PC-9 (cell line): ENCODE measurements around the gene VEPH1. TPM values are rescaled to one million over a fixed set of nuclear protein-coding genes. Genes with fewer than 3 reads are reported as not detected.

Experiments
- BruUV-seq: library from RNA; stranded (reverse); fragments of 400-500 nt; replicated peaks from 2 replicates; lab custom pipeline; 2021; lab: Mats Ljungman, UMichigan
- CTCF ChIA-PET: fragments of 300-600 bp; sonication (Branson Sonifier 250); formaldehyde crosslinking; loops from one replicate; lab custom pipeline; 2022; ENCODE audit warnings: antibody characterized with exemption; lab: Charles Lee
- POLR2A ChIA-PET: fragments of 300-600 bp; sonication (Branson Sonifier 250); formaldehyde crosslinking; loops from one replicate; lab custom pipeline; 2022; ENCODE audit warnings: antibody characterized with exemption; ENCODE audit not compliant: unreplicated experiment; lab: Charles Lee
- DNase-seq, 2 experiments: peaks; one replicate each; pipeline versions ENCODE4 v3.0.0 to v3.0.0-alpha.2; 2015 to 2022; ENCODE audit warnings: mixed read lengths in 1 of 2
- H2AFZ ChIP-seq: fragments of 200-600 bp; sonication (generic); 2 replicates; pipeline ENCODE4 v1.8.1; 2017; ENCODE audit warnings: antibody characterized with exemption
- H3F3A ChIP-seq: fragments of 200-600 bp; sonication (generic); 2 replicates; pipeline ENCODE4 v1.8.1; 2017; ENCODE audit warnings: antibody characterized with exemption, mild to moderate bottlenecking, low read depth; ENCODE audit not compliant: insufficient read depth
- H3K27ac ChIP-seq: fragments of 200-600 bp; sonication (generic); 2 replicates; pipeline ENCODE4 v1.6.1; 2016; ENCODE audit warnings: mixed run types
- H3K27me3 ChIP-seq: fragments of 200-600 bp; sonication (generic); 2 replicates; pipeline ENCODE4 v1.6.1; 2016; ENCODE audit warnings: low read depth, mixed run types; ENCODE audit not compliant: insufficient read depth
- H3K36me3 ChIP-seq: fragments of 200-600 bp; sonication (generic); 2 replicates; pipeline ENCODE4 v1.6.1; 2016; ENCODE audit warnings: low read depth, mixed run types
- H3K4me1 ChIP-seq: fragments of 200-600 bp; sonication (generic); replicated peaks from 2 replicates; pipeline ENCODE4 v1.6.1; 2016; ENCODE audit warnings: mixed run types; ENCODE audit not compliant: insufficient read depth
- H3K4me2 ChIP-seq: fragments of 200-600 bp; sonication (generic); 2 replicates; pipeline ENCODE4 v1.6.1; 2017; ENCODE audit warnings: mixed run types
- H3K4me3 ChIP-seq: fragments of 200-600 bp; sonication (generic); 2 replicates; pipeline ENCODE4 v1.6.1; 2016; ENCODE audit warnings: mixed run types
- H3K79me2 ChIP-seq: fragments of 200-600 bp; sonication (generic); 2 replicates; pipeline ENCODE4 v1.6.1; 2017; ENCODE audit warnings: low read depth, mixed run types
- H3K9me2 ChIP-seq: fragments of 200-600 bp; sonication (generic); 2 replicates; pipeline ENCODE4 v1.8.1; 2017; ENCODE audit warnings: mild to moderate bottlenecking; ENCODE audit not compliant: insufficient read depth
- H3K9me3 ChIP-seq: fragments of 200-600 bp; sonication (generic); 2 replicates; pipeline ENCODE4 v1.8.1; 2016; ENCODE audit warnings: low read depth; ENCODE audit not compliant: insufficient read depth
- H4K20me1 ChIP-seq: fragments of 200-600 bp; sonication (generic); 2 replicates; pipeline ENCODE4 v1.8.1; 2017; ENCODE audit not compliant: insufficient read depth
- EZH2 ChIP-seq: fragments of 200-600 bp; sonication (generic); IDR thresholded peaks from 2 replicates; pipeline ENCODE4 v1.8.0; 2017; ENCODE audit warnings: antibody characterized with exemption, low read depth
- intact Hi-C: fragments of 100-400 bp; cut with micrococcal nuclease; formaldehyde crosslinking; loops from one replicate; pipeline ENCODE4 v1.10.0; 2022; ENCODE audit not compliant: unreplicated experiment
- total RNA-seq: library from RNA; stranded (reverse); gene quantifications from 2 replicates; pipeline ENCODE4 v1.2.3, GENCODE V29; 2021
- TF ChIP-seq, protein P1 (sequence below): fragments of 200-600 bp; sonication (generic); conservative IDR thresholded peaks from 2 replicates; pipeline ENCODE4 v1.6.1; 2017; ENCODE audit warnings: mixed run types, antibody characterized with exemption, mild to moderate bottlenecking, moderate library complexity

VEPH1 gene
- total RNA-seq, 1 experiment from 2014 or later: 4.0 TPM

- H3K79me2 ChIP-seq: no peaks in the 10 kb centered on the region
- intact Hi-C loops: no loop called here
- H3K27ac ChIP-seq: no peak overlapping the region
- H2AFZ ChIP-seq: no peak overlapping the region
- no TSS peak for BruUV-seq
- ChIA-PET POLR2A (no interaction called here), CTCF (no interaction called here)
- no peaks in the 10 kb centered on the region for H4K20me1 ChIP-seq
- no peaks in the 10 kb centered on the region for H3K36me3 ChIP-seq
- no peaks in the 10 kb centered on the region for H3K27me3 ChIP-seq
- peaks cover 15% of the 10 kb centered on the region; the same call in 1 of the 2 replicates for H3K4me1 ChIP-seq
- H3K9me2 ChIP-seq: no peaks in the 10 kb centered on the region
- TF ChIP-seq, protein P1, sequence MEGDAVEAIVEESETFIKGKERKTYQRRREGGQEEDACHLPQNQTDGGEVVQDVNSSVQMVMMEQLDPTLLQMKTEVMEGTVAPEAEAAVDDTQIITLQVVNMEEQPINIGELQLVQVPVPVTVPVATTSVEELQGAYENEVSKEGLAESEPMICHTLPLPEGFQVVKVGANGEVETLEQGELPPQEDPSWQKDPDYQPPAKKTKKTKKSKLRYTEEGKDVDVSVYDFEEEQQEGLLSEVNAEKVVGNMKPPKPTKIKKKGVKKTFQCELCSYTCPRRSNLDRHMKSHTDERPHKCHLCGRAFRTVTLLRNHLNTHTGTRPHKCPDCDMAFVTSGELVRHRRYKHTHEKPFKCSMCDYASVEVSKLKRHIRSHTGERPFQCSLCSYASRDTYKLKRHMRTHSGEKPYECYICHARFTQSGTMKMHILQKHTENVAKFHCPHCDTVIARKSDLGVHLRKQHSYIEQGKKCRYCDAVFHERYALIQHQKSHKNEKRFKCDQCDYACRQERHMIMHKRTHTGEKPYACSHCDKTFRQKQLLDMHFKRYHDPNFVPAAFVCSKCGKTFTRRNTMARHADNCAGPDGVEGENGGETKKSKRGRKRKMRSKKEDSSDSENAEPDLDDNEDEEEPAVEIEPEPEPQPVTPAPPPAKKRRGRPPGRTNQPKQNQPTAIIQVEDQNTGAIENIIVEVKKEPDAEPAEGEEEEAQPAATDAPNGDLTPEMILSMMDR: no peak
- no peak for TF ChIP-seq EZH2
- DNase-seq: no peak
- no peak overlapping the region for H3K4me2 ChIP-seq
- H3F3A ChIP-seq: 0 out of 2 replicates have a peak, but pooled peaks cover 8% of the 10 kb centered on the region
- no peak overlapping the region for H3K4me3 ChIP-seq
- H3K9me3 ChIP-seq: no peaks in the 10 kb centered on the region
Observed at GRCh38 chr3:157333551-157333991, 169.6 kb downstream of the VEPH1 start.

DNA sequence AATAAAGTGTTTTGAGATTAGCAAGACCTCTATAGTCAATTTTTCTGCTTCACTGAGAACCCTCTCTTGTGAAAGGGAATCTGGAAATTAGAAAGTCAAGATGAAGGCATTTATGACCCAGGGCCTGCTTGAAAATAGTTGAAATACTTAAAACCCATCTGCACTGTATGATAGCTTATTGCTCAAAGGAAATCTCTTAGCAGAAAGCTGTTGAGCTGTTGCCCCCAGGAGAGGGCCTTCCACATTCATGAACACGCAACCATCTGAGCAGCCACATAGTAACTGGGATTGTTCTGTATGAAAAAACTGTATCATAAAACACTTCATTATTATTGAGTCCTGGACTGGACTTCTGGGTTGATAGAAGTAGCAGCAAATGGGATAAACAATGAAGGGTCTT, 173.0 kb downstream of the VEPH1 start:
- Histone ChIP-seq H4K20me1 (no peaks in the 10 kb centered on the region), H3K9me3 (no peaks in the 10 kb centered on the region), H3K36me3 (no peaks in the 10 kb centered on the region), H3F3A (no peaks in the 10 kb centered on the region), H2AFZ (peak overlapping the region; percentile 58), H3K27me3 (no peaks in the 10 kb centered on the region), H3K79me2 (no peaks in the 10 kb centered on the region), H3K4me2 (no peak overlapping the region), H3K4me1 (peaks cover under 1% of the 10 kb centered on the region; the same call in 1 of the 2 replicates), H3K4me3 (no peak overlapping the region), H3K27ac (no peak overlapping the region), H3K9me2 (no peaks in the 10 kb centered on the region)
- no peak for TF ChIP-seq EZH2
- TF ChIP-seq, protein P1: no peak
- no peak for DNase-seq
- ChIA-PET POLR2A (no interaction called here), CTCF (no interaction called here)
- no TSS peak for BruUV-seq
- intact Hi-C loops: no loop called here

- Histone ChIP-seq H3K9me2 (no peaks in the 10 kb centered on the region), H3K4me1 (no peaks in the 10 kb centered on the region), H3K4me2 (peak overlapping the region; percentile 35), H3K27me3 (no peaks in the 10 kb centered on the region), H3F3A (no peaks in the 10 kb centered on the region), H3K36me3 (no peaks in the 10 kb centered on the region), H3K27ac (no peak overlapping the region), H2AFZ (peak overlapping the region; percentile 58), H3K79me2 (no peaks in the 10 kb centered on the region), H4K20me1 (no peaks in the 10 kb centered on the region), H3K9me3 (no peaks in the 10 kb centered on the region), H3K4me3 (no peak overlapping the region)
- intact Hi-C loops: no loop called here
- TF ChIP-seq, protein P1: no peak
- no peak for TF ChIP-seq EZH2
- ChIA-PET POLR2A (no interaction called here), CTCF (no interaction called here)
- BruUV-seq: no TSS peak
- no peak for DNase-seq
Observed at GRCh38 chr3:157329551-157329950, 173.7 kb downstream of the VEPH1 start.
